ENCODE measurements around the gene ARHGAP4.

The ARHGAP4 gene

GRCh38 chrX:153880440-153880815, 45.6 kb downstream of the ARHGAP4 start:
- no peak for DNase-seq

- DNase-seq: no peak
Measured at GRCh38 chrX:153879741-153880439, 46.2 kb downstream of the ARHGAP4 start.

GRCh38 chrX:153878969-153879653, 47.0 kb downstream of the ARHGAP4 start:
- DNase-seq: no peak

- DNase-seq: peak in 1 of 14 donors; percentile 37
Measured at GRCh38 chrX:153878345-153878744, 47.7 kb downstream of the ARHGAP4 start.

- no peak for DNase-seq
Measured at GRCh38 chrX:153877571-153878261, 48.3 kb downstream of the ARHGAP4 start.

GRCh38 chrX:153876112-153876491, 50.0 kb downstream of the ARHGAP4 start:
- DNase-seq: no peak

- peak in 8 of 14 donors; percentile 3 to 68 (median 23) for DNase-seq
Measured at GRCh38 chrX:153875391-153876111, 50.5 kb downstream of the ARHGAP4 start.

GRCh38 chrX:153874366-153875125, 51.5 kb downstream of the ARHGAP4 start:
- no peak for DNase-seq

- no peak for DNase-seq
Measured at GRCh38 chrX:153874085-153874365, 52.0 kb downstream of the ARHGAP4 start.

GRCh38 chrX:153873282-153874084, 52.6 kb downstream of the ARHGAP4 start:
- peak in 3 of 14 donors; percentile 9 to 53 (median 22) for DNase-seq

GRCh38 chrX:153871946-153872878, 53.9 kb downstream of the ARHGAP4 start:
- DNase-seq: no peak

- DNase-seq: no peak
Measured at GRCh38 chrX:153871451-153871850, 54.6 kb downstream of the ARHGAP4 start.

- DNase-seq: no peak
Measured at GRCh38 chrX:153870791-153871360, 55.2 kb downstream of the ARHGAP4 start.

- DNase-seq: no peak
Measured at GRCh38 chrX:153870288-153870690, 55.8 kb downstream of the ARHGAP4 start.

- no peak for DNase-seq
Measured at GRCh38 chrX:153869473-153870287, 56.4 kb downstream of the ARHGAP4 start.

- no peak for DNase-seq
Measured at GRCh38 chrX:153868576-153869472, 57.2 kb downstream of the ARHGAP4 start.

- DNase-seq: no peak
Measured at GRCh38 chrX:153867671-153868070, 58.4 kb downstream of the ARHGAP4 start.

GRCh38 chrX:153867139-153867538, 58.9 kb downstream of the ARHGAP4 start:
- DNase-seq: no peak
